IMR-90 (cell line): ENCODE data around the gene PDCD6IP. TPM values are rescaled to one million over a fixed set of nuclear protein-coding genes. Genes with fewer than 3 reads are reported as not detected.

ENCODE experiments used
- ATAC-seq: fragments of 200-7000 bp; cut with Tn5 transposase; 2 replicates; pipeline ENCODE4 v1.9.1; 2020; ENCODE audit warnings: low read depth, mild to moderate bottlenecking, moderate library complexity
- BruUV-seq: library from RNA; stranded (reverse); fragments of 400-500 nt; replicated peaks from 2 replicates; lab custom pipeline; 2021; lab: Mats Ljungman, UMichigan
- CTCF ChIA-PET: fragments of 300-600 bp; formaldehyde crosslinking; extraction: SDS; loops from one replicate; lab custom pipeline; 2021; ENCODE audit warnings: antibody characterized with exemption; lab: Yijun Ruan, JAX
- POLR2A ChIA-PET: fragments of 300-600 bp; sonication (Branson Sonifier 250); formaldehyde crosslinking; loops from one replicate; lab custom pipeline; 2022; ENCODE audit warnings: antibody characterized with exemption; ENCODE audit not compliant: unreplicated experiment; lab: Charles Lee
- DNase-seq: peaks from one replicate; pipeline ENCODE4 v3.0.0; 2013
- H2AFZ ChIP-seq: replicated peaks from 2 replicates; pipeline ENCODE3; 2013; ENCODE audit warnings: low read length, mild to moderate bottlenecking; ENCODE audit not compliant: poor library complexity
- H2AK5ac ChIP-seq: 2 replicates; pipeline ENCODE4 v1.6.1; 2013; ENCODE audit warnings: low read depth, low read length, inconsistent platforms
- H2AK9ac ChIP-seq: replicated peaks from 2 replicates; pipeline ENCODE3; 2013; ENCODE audit warnings: mild to moderate bottlenecking, low read depth, low read length, moderate library complexity; ENCODE audit not compliant: poor library complexity
- H2BK120ac ChIP-seq: 2 replicates; pipeline ENCODE4 v1.6.1; 2013; ENCODE audit warnings: low read depth, low read length, inconsistent platforms
- H2BK15ac ChIP-seq: 3 replicates; pipeline ENCODE4 v1.6.1; 2013; ENCODE audit warnings: low read depth, low read length, inconsistent platforms
- H2BK20ac ChIP-seq: 2 replicates; pipeline ENCODE4 v1.6.1; 2013; ENCODE audit warnings: low read depth, mild to moderate bottlenecking, inconsistent platforms, low read length, moderate library complexity
- H2BK5ac ChIP-seq: 2 replicates; pipeline ENCODE4 v1.6.1; 2013; ENCODE audit warnings: mild to moderate bottlenecking, low read depth, low read length, inconsistent platforms; ENCODE audit not compliant: poor library complexity, severe bottlenecking
- H3K14ac ChIP-seq: replicated peaks from 2 replicates; pipeline ENCODE4 v1.6.1; 2013; ENCODE audit warnings: low read depth, low read length, inconsistent platforms
- H3K18ac ChIP-seq: 2 replicates; pipeline ENCODE4 v1.6.1; 2013; ENCODE audit warnings: low read depth, low read length, control low read depth
- H3K23ac ChIP-seq: 2 replicates; pipeline ENCODE4 v1.6.1; 2013; ENCODE audit warnings: low read depth, low read length, inconsistent platforms
- H3K27ac ChIP-seq: 2 replicates; pipeline ENCODE4 v1.5.1; 2013; ENCODE audit warnings: mild to moderate bottlenecking, control low read depth, low read length; ENCODE audit not compliant: insufficient read depth
- H3K27me3 ChIP-seq: 2 replicates; pipeline ENCODE4 v1.6.1; 2013; ENCODE audit warnings: low read length; ENCODE audit not compliant: control insufficient read depth, insufficient read depth
- H3K36me3 ChIP-seq: 2 replicates; pipeline ENCODE4 v1.6.1; 2013; ENCODE audit warnings: low read length, mixed read lengths; ENCODE audit not compliant: control insufficient read depth, insufficient read depth
- H3K4ac ChIP-seq: 2 replicates; pipeline ENCODE4 v1.6.1; 2013; ENCODE audit warnings: low read depth, low read length, inconsistent platforms
- H3K4me1 ChIP-seq: 2 replicates; pipeline ENCODE4 v1.6.1; 2013; ENCODE audit warnings: low read length, mixed read lengths; ENCODE audit not compliant: control insufficient read depth, insufficient read depth
- H3K4me2 ChIP-seq: 2 replicates; pipeline ENCODE4 v1.6.1; 2013; ENCODE audit warnings: low read depth, mild to moderate bottlenecking, control low read depth, low read length, moderate library complexity
- H3K4me3 ChIP-seq: 2 replicates; pipeline ENCODE4 v1.5.1; 2013; ENCODE audit warnings: low read depth, mild to moderate bottlenecking, control low read depth, low read length, moderate library complexity; ENCODE audit not compliant: insufficient read depth
- H3K56ac ChIP-seq: 2 replicates; pipeline ENCODE4 v1.6.1; 2013; ENCODE audit warnings: low read length, inconsistent platforms; ENCODE audit not compliant: insufficient read depth; ENCODE audit errors: extremely low read depth
- H3K79me1 ChIP-seq, 2 experiments: 2 replicates each; pipeline ENCODE4 v1.6.1; 2013; ENCODE audit warnings: low read length in 2 of 2, inconsistent platforms in 1 of 2, low read depth in 1 of 2
- H3K9ac ChIP-seq: 2 replicates; pipeline ENCODE4 v1.6.1; 2013; ENCODE audit warnings: low read depth, low read length, control low read depth
- H3K9me1 ChIP-seq: 2 replicates; pipeline ENCODE4 v1.6.1; 2013; ENCODE audit warnings: low read length, inconsistent platforms; ENCODE audit not compliant: insufficient read depth
- H3K9me3 ChIP-seq: 2 replicates; pipeline ENCODE4 v1.6.1; 2013; ENCODE audit warnings: low read length; ENCODE audit not compliant: control insufficient read depth, insufficient read depth
- H4K20me1 ChIP-seq: 2 replicates; pipeline ENCODE4 v1.6.1; 2013; ENCODE audit warnings: low read length, inconsistent platforms; ENCODE audit not compliant: insufficient read depth
- H4K5ac ChIP-seq: 2 replicates; pipeline ENCODE4 v1.6.1; 2013; ENCODE audit warnings: mild to moderate bottlenecking, low read depth, low read length, control low read depth
- H4K8ac ChIP-seq, 2 experiments: 2 replicates each; pipeline ENCODE4 v1.6.1; 2013; ENCODE audit warnings: low read depth in 2 of 2, low read length in 2 of 2, control low read depth in 1 of 2, inconsistent platforms in 1 of 2
- H4K91ac ChIP-seq: 2 replicates; pipeline ENCODE4 v1.6.1; 2013; ENCODE audit warnings: low read depth, low read length, inconsistent platforms; ENCODE audit not compliant: insufficient read depth
- BHLHE40 ChIP-seq: fragments of 150-350 bp; IDR thresholded peaks from 2 replicates; pipeline ENCODE4 v1.6.1; 2016; ENCODE audit warnings: mild to moderate bottlenecking, low read depth, low read length
- CEBPB ChIP-seq: IDR thresholded peaks from 2 replicates; pipeline ENCODE4 v1.6.1; 2012; ENCODE audit warnings: low read depth, low read length, improper control_type of control experiment
- CHD1 ChIP-seq: IDR thresholded peaks from 2 replicates; pipeline ENCODE4 v1.6.1; 2012; ENCODE audit warnings: low read depth, low read length, improper control_type of control experiment
- CTCF ChIP-seq: conservative IDR thresholded peaks from 2 replicates; pipeline ENCODE4 v1.5.1; 2012; ENCODE audit warnings: mild to moderate bottlenecking, low read depth, low read length, improper control_type of control experiment
- FOS ChIP-seq: fragments of 150-350 bp; IDR thresholded peaks from 2 replicates; pipeline ENCODE4 v1.6.1; 2016; ENCODE audit warnings: low read depth, low read length
- MAFK ChIP-seq: IDR thresholded peaks from 2 replicates; pipeline ENCODE4 v1.6.1; 2012; ENCODE audit warnings: low read depth, low read length, improper control_type of control experiment
- MAZ ChIP-seq: IDR thresholded peaks from 2 replicates; pipeline ENCODE4 v1.6.1; 2012; ENCODE audit warnings: low read depth, mild to moderate bottlenecking, low read length, improper control_type of control experiment, moderate library complexity, borderline replicate concordance
- MXI1 ChIP-seq: IDR thresholded peaks from 2 replicates; pipeline ENCODE4 v1.6.1; 2012; ENCODE audit warnings: low read depth, mild to moderate bottlenecking, low read length, moderate library complexity, borderline replicate concordance
- NFE2L2 ChIP-seq: fragments of 150-350 bp; IDR thresholded peaks from 2 replicates; pipeline ENCODE4 v1.6.1; 2016; ENCODE audit warnings: low read depth, mild to moderate bottlenecking, low read length
- POLR2A ChIP-seq: IDR thresholded peaks from 2 replicates; pipeline ENCODE4 v1.6.1; 2012; ENCODE audit warnings: mild to moderate bottlenecking, low read depth, low read length
- RAD21 ChIP-seq: IDR thresholded peaks from 2 replicates; pipeline ENCODE4 v1.6.1; 2012; ENCODE audit warnings: low read length, improper control_type of control experiment
- RCOR1 ChIP-seq: IDR thresholded peaks from 2 replicates; pipeline ENCODE4 v1.6.1; 2012; ENCODE audit warnings: mild to moderate bottlenecking, low read length, improper control_type of control experiment; ENCODE audit not compliant: insufficient replicate concordance
- RFX5 ChIP-seq: IDR thresholded peaks from 2 replicates; pipeline ENCODE4 v1.8.0; 2012; ENCODE audit warnings: low read depth, mild to moderate bottlenecking, low read length, moderate library complexity
- SMC3 ChIP-seq: fragments of 150-350 bp; IDR thresholded peaks from 2 replicates; pipeline ENCODE4 v1.6.1; 2016; ENCODE audit warnings: low read depth, mild to moderate bottlenecking, antibody characterized with exemption, low read length, moderate library complexity
- USF2 ChIP-seq: fragments of 150-350 bp; IDR thresholded peaks from 2 replicates; pipeline ENCODE4 v1.6.1; 2017; ENCODE audit warnings: mild to moderate bottlenecking, antibody characterized with exemption, low read length, low read depth
- WGBS, 2 experiments: methylation state at CpG; one replicate each; pipeline versions ENCODE4 v1.1.5 to v1.1.7; 2013; ENCODE audit warnings: missing lambda C conversion rate in 2 of 2; ENCODE audit not compliant: insufficient read length in 1 of 2; ENCODE audit errors: extremely low coverage in 2 of 2; 5-methylcytosine and 5-hydroxymethylcytosine counted together
- dilution Hi-C: fragments of 300-500 bp; cut with HindIII; formaldehyde crosslinking; loops from one replicate; pipeline ENCODE4 v1.14.3; 2018; ENCODE audit warnings: low sequenced_read_pairs; ENCODE audit not compliant: unreplicated experiment
- in situ Hi-C: fragments of 300-500 bp; cut with MboI; formaldehyde crosslinking; loops from 3 replicates; pipeline ENCODE4 v1.14.3; 2019; ENCODE audit warnings: low sequenced_read_pairs, inconsistent platforms, mixed read lengths
- intact Hi-C: fragments of 100-400 bp; cut with micrococcal nuclease; formaldehyde crosslinking; loops from 2 replicates; pipeline ENCODE4 v1.10.0; 2022
- polyA plus RNA-seq, 3 experiments: library from polyadenylated mRNA; depleted of rRNA; stranded (reverse); fragments of >200 nt; gene quantifications; 2 replicates each; pipeline ENCODE4 v1.2.3, GENCODE V29; 2012; ENCODE audit warnings: low replicate concordance in 1 of 3
- total RNA-seq: library from RNA; depleted of rRNA; stranded (reverse); fragments of >200 nt; gene quantifications from 2 replicates; pipeline ENCODE4 v1.2.3, GENCODE V29; 2012
- TF ChIP-seq, protein P1 (sequence below): fragments of 150-350 bp; IDR thresholded peaks from 2 replicates; pipeline ENCODE4 v1.6.1; 2016; ENCODE audit warnings: low read depth, mild to moderate bottlenecking, low read length, moderate library complexity, borderline replicate concordance

The PDCD6IP gene
- total and polyA plus RNA-seq, 2 of the 4 experiments (the other 2 are of a cell fraction) = 68.1 to 78.3 TPM

DNA sequence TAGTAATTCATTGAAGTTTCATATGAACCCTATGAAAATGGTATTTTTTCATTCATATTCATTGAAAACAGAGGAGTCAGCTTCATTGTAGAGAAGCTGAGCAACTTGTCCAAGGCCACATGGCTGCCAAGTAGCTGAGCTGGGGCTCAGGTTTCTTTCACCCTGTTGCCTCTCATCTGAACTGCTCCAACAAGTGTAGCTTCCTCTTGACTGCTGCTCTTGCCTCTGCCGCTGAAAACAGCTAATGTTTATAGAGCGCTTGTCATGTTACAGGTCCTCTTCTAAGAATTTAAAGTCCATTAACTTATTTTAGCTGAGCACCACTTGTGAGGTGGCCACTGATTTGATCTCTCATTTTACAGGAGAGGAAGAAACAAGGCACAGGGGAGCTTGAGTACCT lies 81.1 kb downstream of the PDCD6IP start:
- H3K18ac ChIP-seq = no peak overlapping the region
- no peak overlapping the region for H2AK9ac ChIP-seq

More for the DNA sequence above, 81.1 kb downstream of the PDCD6IP start:
- no peak for TF ChIP-seq SMC3
- TF ChIP-seq BHLHE40 = no peak
- no peak for TF ChIP-seq RCOR1
- TF ChIP-seq, protein P1, sequence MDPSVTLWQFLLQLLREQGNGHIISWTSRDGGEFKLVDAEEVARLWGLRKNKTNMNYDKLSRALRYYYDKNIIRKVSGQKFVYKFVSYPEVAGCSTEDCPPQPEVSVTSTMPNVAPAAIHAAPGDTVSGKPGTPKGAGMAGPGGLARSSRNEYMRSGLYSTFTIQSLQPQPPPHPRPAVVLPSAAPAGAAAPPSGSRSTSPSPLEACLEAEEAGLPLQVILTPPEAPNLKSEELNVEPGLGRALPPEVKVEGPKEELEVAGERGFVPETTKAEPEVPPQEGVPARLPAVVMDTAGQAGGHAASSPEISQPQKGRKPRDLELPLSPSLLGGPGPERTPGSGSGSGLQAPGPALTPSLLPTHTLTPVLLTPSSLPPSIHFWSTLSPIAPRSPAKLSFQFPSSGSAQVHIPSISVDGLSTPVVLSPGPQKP = no peak
- no peak for TF ChIP-seq POLR2A
- no peak for TF ChIP-seq USF2
- no peak for TF ChIP-seq CEBPB
- no peak for TF ChIP-seq CTCF
- no peak for TF ChIP-seq CHD1
- TF ChIP-seq RFX5 = no peak
- TF ChIP-seq MXI1 = no peak
- no peak for TF ChIP-seq FOS
- no peak for TF ChIP-seq RAD21
- TF ChIP-seq MAZ = no peak
- no peak for TF ChIP-seq MAFK
- TF ChIP-seq NFE2L2 = no peak
- H3K27ac ChIP-seq = no peak overlapping the region
- H3K23ac ChIP-seq = no peak overlapping the region
- H2BK5ac ChIP-seq = no peak overlapping the region
- H2AK5ac ChIP-seq = no peak overlapping the region
- H3K4me3 ChIP-seq = no peak overlapping the region
- H3K36me3 ChIP-seq = no peaks in the 10 kb centered on the region
- H4K91ac ChIP-seq = no peak overlapping the region
- intact Hi-C loops (no loop called here), in situ Hi-C loops (no loop called here), dilution Hi-C loops (no loop called here)
- peaks cover 3% of the 10 kb centered on the region; the same call in 1 of the 2 replicates for H3K4me1 ChIP-seq
- H4K20me1 ChIP-seq = no peaks in the 10 kb centered on the region
- H2BK120ac ChIP-seq = no peak overlapping the region
- H2BK15ac ChIP-seq = no peak overlapping the region
- H3K4ac ChIP-seq = no peak overlapping the region
- no peak overlapping the region for H4K8ac ChIP-seq
- ChIA-PET CTCF (interaction anchor here (0.7 kb wide), 1 partner anchor 20 kb away, joined by 4 read pairs; no protein-coding TSS in a partner anchor), POLR2A (no interaction called here)
- peak; percentile 28 for DNase-seq
- H3K9ac ChIP-seq = no peak overlapping the region
- no peaks in the 10 kb centered on the region for H3K9me3 ChIP-seq
- H3K4me2 ChIP-seq = no peak overlapping the region
- H3K14ac ChIP-seq = no peak overlapping the region
- H3K56ac ChIP-seq = no peak overlapping the region
- H3K27me3 ChIP-seq = no peaks in the 10 kb centered on the region
- no peak overlapping the region for H2AFZ ChIP-seq
- H2BK20ac ChIP-seq = no peak overlapping the region
- peak; percentile 22 for ATAC-seq
- no TSS peak for BruUV-seq
- no peak overlapping the region for H4K5ac ChIP-seq
- no peaks in the 10 kb centered on the region for H3K79me1 ChIP-seq
- WGBS, 2 experiments = no CpG with 5 or more reads among the region's 2 CpGs
- no peaks in the 10 kb centered on the region for H3K9me1 ChIP-seq
